ENCODE data around the gene PCBD2.
"Not testable (repeated sequence)": the region's sequence is repeated elsewhere in the genome, so short reads cannot be mapped to it uniquely, and the experiment has no call there.

- not testable (repeated sequence) for TF ChIP-seq CTCF (conservative IDR thresholded peaks at IDR 0.05; ENCODE audit: low read depth in 2 of 2); POLR2AphosphoS5 (IDR thresholded peaks at IDR 0.05; ENCODE audit: low read depth); STAT1 (IDR thresholded peaks at IDR 0.05; ENCODE audit: unreplicated experiment); EZH2 (IDR thresholded peaks at IDR 0.05; ENCODE audit: low read depth, unreplicated experiment); REST (IDR thresholded peaks at IDR 0.05; ENCODE audit: unreplicated experiment); CREB1 (CRISPR knock-in tag; IDR thresholded peaks at IDR 0.05; ENCODE audit: low read depth); EZH2phosphoT487 (IDR thresholded peaks at IDR 0.05; ENCODE audit: unreplicated experiment)
Measured at GRCh38 chr5:134998068-134998467, 93.1 kb downstream of the PCBD2 start.

Measured in GM23338 (cell line).